ENCODE measurements around the gene SLC16A6. TPM values are rescaled to one million over a fixed set of nuclear protein-coding genes. Genes with fewer than 3 reads are reported as not detected.
"Not testable (repeated sequence)": the region's sequence is repeated elsewhere in the genome, so short reads cannot be mapped to it uniquely, and the experiment has no call there.

The SLC16A6 gene, protein sequence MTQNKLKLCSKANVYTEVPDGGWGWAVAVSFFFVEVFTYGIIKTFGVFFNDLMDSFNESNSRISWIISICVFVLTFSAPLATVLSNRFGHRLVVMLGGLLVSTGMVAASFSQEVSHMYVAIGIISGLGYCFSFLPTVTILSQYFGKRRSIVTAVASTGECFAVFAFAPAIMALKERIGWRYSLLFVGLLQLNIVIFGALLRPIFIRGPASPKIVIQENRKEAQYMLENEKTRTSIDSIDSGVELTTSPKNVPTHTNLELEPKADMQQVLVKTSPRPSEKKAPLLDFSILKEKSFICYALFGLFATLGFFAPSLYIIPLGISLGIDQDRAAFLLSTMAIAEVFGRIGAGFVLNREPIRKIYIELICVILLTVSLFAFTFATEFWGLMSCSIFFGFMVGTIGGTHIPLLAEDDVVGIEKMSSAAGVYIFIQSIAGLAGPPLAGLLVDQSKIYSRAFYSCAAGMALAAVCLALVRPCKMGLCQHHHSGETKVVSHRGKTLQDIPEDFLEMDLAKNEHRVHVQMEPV
- total RNA-seq = 0.16 TPM
- long read RNA-seq = 0 reads

- intact Hi-C loops (cut with DNase I) = no loop called here
- ATAC-seq (peak; percentile 30), DNase-seq (ENCODE audit: missing footprints) (peak; percentile 88)
These were observed at the start of gene SLC16A6, which contains the start of gene ARSG for GRCh38 chr17:68290955-68291835. SLC16A6 (minus strand) TSS chr17:68291127; CDS start chr17:68278320, 12,807 bp downstream. ARSG (plus strand) TSS chr17:68291495; CDS start chr17:68307494, 15,999 bp downstream.

DNA sequence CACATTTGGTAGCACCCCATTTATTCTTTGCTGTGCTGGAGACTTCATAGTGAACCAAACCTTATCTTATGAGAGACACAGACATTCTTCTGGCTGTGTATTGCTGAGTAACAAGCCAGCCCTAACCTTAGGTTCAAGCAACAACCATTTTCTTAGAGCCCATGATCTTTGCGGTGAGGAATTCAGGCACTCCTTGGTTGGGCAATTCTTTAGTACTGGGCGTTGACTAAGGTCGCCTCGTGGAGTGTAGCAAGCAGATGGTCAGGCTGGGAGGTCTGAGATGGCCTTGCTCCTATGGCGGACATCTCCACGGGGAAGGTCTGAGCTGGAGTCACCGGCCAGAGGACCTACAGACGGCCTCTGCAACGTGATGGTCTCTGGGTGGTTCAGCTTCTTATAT is 43.5 kb upstream of the SLC16A6 start:
- no peak for ATAC-seq
- DNase-seq (ENCODE audit: missing footprints) = no peak
- intact Hi-C loops (cut with DNase I) = no loop called here

GRCh38 chr17:68331932-68332331 is 41.0 kb upstream of the SLC16A6 start:
- ATAC-seq; intact Hi-C loops (cut with DNase I); DNase-seq (ENCODE audit: missing footprints): not testable (repeated sequence)

- DNase-seq (ENCODE audit: missing footprints) (no peak), ATAC-seq (no peak)
- intact Hi-C loops (cut with DNase I) = no loop called here
These were observed 38.4 kb upstream of the SLC16A6 start for GRCh38 chr17:68329331-68329730.

- DNase-seq (ENCODE audit: missing footprints) = no peak
These were observed 37.7 kb upstream of the SLC16A6 start for GRCh38 chr17:68328676-68329075.

GRCh38 chr17:68327823-68328557 is 37.1 kb upstream of the SLC16A6 start:
- DNase-seq (ENCODE audit: missing footprints) (no peak), ATAC-seq (no peak)
- intact Hi-C loops (cut with DNase I) = no loop called here

More at GRCh38 chr17:68328676-68329075, 37.7 kb upstream of the SLC16A6 start:
- intact Hi-C loops (cut with DNase I) = no loop called here
- no peak for ATAC-seq

GRCh38 chr17:68326681-68327080 is 35.8 kb upstream of the SLC16A6 start:
- DNase-seq (ENCODE audit: missing footprints) (no peak), ATAC-seq (no peak)
- intact Hi-C loops (cut with DNase I) = no loop called here

- ATAC-seq (no peak), DNase-seq (ENCODE audit: missing footprints) (no peak)
- intact Hi-C loops (cut with DNase I) = no loop called here
These were observed 35.0 kb upstream of the SLC16A6 start for GRCh38 chr17:68325961-68326360.

DNA sequence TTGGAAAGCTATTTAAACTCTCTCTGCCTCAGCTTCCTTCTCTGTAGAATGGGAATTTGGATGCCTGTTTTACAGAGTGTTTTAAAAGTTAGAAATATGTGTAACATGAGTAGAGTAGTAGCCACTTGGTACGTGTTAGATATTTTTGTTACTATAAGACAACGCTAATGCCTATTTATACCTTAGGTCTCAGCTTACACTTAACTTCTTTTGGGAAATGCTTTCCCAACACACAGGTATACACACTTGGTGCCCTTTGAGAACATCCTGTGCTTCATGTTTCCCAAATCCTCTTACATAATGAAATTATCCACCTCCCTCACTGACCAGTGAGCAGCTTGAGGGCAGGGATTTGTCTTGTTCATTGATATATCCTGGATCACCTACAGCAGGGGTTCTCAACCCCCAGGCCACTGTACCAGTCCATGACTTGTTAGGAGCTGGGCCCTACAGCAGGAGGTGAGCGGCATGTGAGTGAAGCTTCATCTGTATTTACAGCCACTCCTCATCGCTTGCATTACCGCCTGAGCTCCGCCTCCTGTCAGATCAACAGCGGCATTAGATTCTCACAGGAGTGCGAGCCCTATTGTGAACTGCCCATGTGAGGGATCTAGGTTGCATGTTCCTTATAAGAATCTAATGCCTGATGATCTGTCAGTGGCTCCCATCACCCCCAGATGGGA is 33.9 kb upstream of the SLC16A6 start:
- no peak for DNase-seq (ENCODE audit: missing footprints)
- intact Hi-C loops (cut with DNase I) = no loop called here
- ATAC-seq = no peak

- DNase-seq (ENCODE audit: missing footprints) (no peak), ATAC-seq (no peak)
- intact Hi-C loops (cut with DNase I) = no loop called here
These were observed 33.2 kb upstream of the SLC16A6 start for GRCh38 chr17:68324114-68324513.

- ATAC-seq (no peak), DNase-seq (ENCODE audit: missing footprints) (no peak)
- intact Hi-C loops (cut with DNase I) = no loop called here
These were observed 31.7 kb upstream of the SLC16A6 start for GRCh38 chr17:68322630-68323029.

GRCh38 chr17:68321556-68321954 is 30.6 kb upstream of the SLC16A6 start:
- no peak for DNase-seq (ENCODE audit: missing footprints)
- ATAC-seq = no peak
- intact Hi-C loops (cut with DNase I) = no loop called here

DNA sequence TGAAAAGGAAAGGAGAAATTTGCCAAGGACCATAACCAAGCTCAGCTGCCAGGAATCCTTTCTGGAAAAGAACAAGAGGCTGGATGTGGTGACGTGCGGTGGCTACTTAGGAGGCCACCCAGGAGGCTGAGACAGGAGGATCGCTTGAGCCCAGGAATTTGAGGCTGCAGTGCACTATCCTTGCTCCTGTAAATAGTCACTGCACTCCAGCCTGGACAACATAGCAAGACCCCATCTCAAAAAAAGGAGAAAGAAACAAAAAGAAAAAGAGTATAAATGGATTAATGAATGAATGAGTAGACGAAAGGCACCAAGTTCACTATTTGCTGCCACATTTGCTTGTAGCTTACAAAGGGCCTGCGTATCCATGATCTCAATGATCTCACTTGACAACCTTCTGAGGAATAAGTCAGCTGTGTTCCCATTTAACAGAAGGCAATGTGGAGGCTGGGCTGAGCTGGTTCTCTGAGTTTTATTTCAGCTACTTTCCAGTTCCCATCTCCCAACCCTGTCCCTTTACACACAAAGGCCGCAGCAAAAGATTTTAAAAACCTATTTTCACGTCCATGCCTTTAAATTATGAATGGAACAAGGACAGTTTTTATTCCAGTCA is 30.1 kb upstream of the SLC16A6 start:
- ATAC-seq (no peak), DNase-seq (ENCODE audit: missing footprints) (no peak)
- intact Hi-C loops (cut with DNase I) = no loop called here

- ATAC-seq = no peak
- intact Hi-C loops (cut with DNase I) = no loop called here
These were observed 29.5 kb upstream of the SLC16A6 start for GRCh38 chr17:68320311-68320865.

GRCh38 chr17:68319410-68320162 is 28.7 kb upstream of the SLC16A6 start:
- DNase-seq (ENCODE audit: missing footprints) = no peak
- ATAC-seq = no peak
- intact Hi-C loops (cut with DNase I) = no loop called here

More at GRCh38 chr17:68320311-68320865, 29.5 kb upstream of the SLC16A6 start:
- DNase-seq (ENCODE audit: missing footprints) = no peak

- intact Hi-C loops (cut with DNase I) = no loop called here
- ATAC-seq (no peak), DNase-seq (ENCODE audit: missing footprints) (no peak)
These were observed 27.4 kb upstream of the SLC16A6 start for GRCh38 chr17:68318103-68318991.
